Caco-2 (cell line): ENCODE measurements around the gene ENTREP3. TPM values are rescaled to one million over a fixed set of nuclear protein-coding genes. Genes with fewer than 3 reads are reported as not detected.

Experiments
- BruUV-seq: library from RNA; stranded (reverse); fragments of 400-500 nt; replicated peaks from 2 replicates; lab custom pipeline; 2021; lab: Mats Ljungman, UMichigan
- CTCF ChIA-PET: fragments of 300-600 bp; sonication (Branson Sonifier 250); formaldehyde crosslinking; loops from one replicate; lab custom pipeline; 2022; ENCODE audit warnings: antibody characterized with exemption; lab: Charles Lee
- POLR2A ChIA-PET: fragments of 300-600 bp; sonication (Branson Sonifier 250); formaldehyde crosslinking; loops from one replicate; lab custom pipeline; 2022; ENCODE audit warnings: antibody characterized with exemption; lab: Charles Lee
- DNase-seq, 2 experiments: peaks; one replicate each; pipeline versions ENCODE4 v3.0.0 to v3.0.0-alpha.2; 2020 to 2022
- H3K27me3 ChIP-seq: replicated peaks from 2 replicates; pipeline ENCODE4 v1.6.0; 2011; ENCODE audit warnings: low read length; ENCODE audit not compliant: control insufficient read depth, insufficient read depth
- H3K36me3 ChIP-seq: 2 replicates; pipeline ENCODE4 v1.5.1; 2011; ENCODE audit warnings: low read length; ENCODE audit not compliant: control insufficient read depth, insufficient read depth
- H3K4me1 ChIP-seq: fragments of 250-450 bp; sonication (Bioruptor Pico); 2 replicates; pipeline ENCODE4 v1.5.1; 2020; ENCODE audit warnings: mild to moderate bottlenecking
- H3K4me3 ChIP-seq: 2 replicates; pipeline ENCODE4 v1.5.1; 2011; ENCODE audit warnings: low read depth, mild to moderate bottlenecking, control low read depth, low read length
- H3K9me3 ChIP-seq: fragments of 250-450 bp; sonication (Bioruptor Pico); 2 replicates; pipeline ENCODE4 v1.5.1; 2020; ENCODE audit warnings: mild to moderate bottlenecking, moderate library complexity
- H3K27ac Mint-ChIP-seq: one replicate; pipeline ENCODE4 v1.8.0; 2022; ENCODE audit warnings: mixed read lengths; ENCODE audit not compliant: unreplicated experiment
- H3K27me3 Mint-ChIP-seq: one replicate; pipeline ENCODE4 v1.8.0; 2022; ENCODE audit warnings: mixed read lengths; ENCODE audit not compliant: insufficient read depth, unreplicated experiment
- H3K36me3 Mint-ChIP-seq: one replicate; pipeline ENCODE4 v1.8.0; 2022; ENCODE audit warnings: mild to moderate bottlenecking, mixed read lengths; ENCODE audit not compliant: insufficient read depth, unreplicated experiment
- H3K4me1 Mint-ChIP-seq: one replicate; pipeline ENCODE4 v1.8.0; 2022; ENCODE audit warnings: low read depth, mixed read lengths; ENCODE audit not compliant: unreplicated experiment
- H3K4me3 Mint-ChIP-seq: one replicate; pipeline ENCODE4 v1.8.0; 2022; ENCODE audit warnings: mild to moderate bottlenecking, moderate library complexity, mixed read lengths; ENCODE audit not compliant: unreplicated experiment
- H3K9me3 Mint-ChIP-seq: one replicate; pipeline ENCODE4 v1.8.0; 2022; ENCODE audit warnings: mixed read lengths; ENCODE audit not compliant: unreplicated experiment
- intact Hi-C: fragments of 100-400 bp; cut with micrococcal nuclease; formaldehyde crosslinking; loops from one replicate; pipeline ENCODE4 v1.10.0; 2022; ENCODE audit not compliant: unreplicated experiment
- total RNA-seq: library from RNA; stranded (reverse); gene quantifications from 2 replicates; pipeline ENCODE4 v1.2.3, GENCODE V29; 2022
- TF ChIP-seq, protein P1 (sequence below), 2 experiments: fragments of 200-600 bp in 1 of 2; IDR thresholded peaks; 1 replicate in 1 of 2; 2 replicates in 1 of 2; pipeline versions ENCODE4 v1.5.1 to v1.8.0; 2011 to 2022; ENCODE audit warnings: antibody characterized with exemption in 1 of 2, control low read depth in 1 of 2, inconsistent platforms in 1 of 2, low read depth in 1 of 2, low read length in 1 of 2, mild to moderate bottlenecking in 1 of 2, moderate library complexity in 1 of 2; ENCODE audit not compliant: insufficient read depth in 1 of 2, severe bottlenecking in 1 of 2, unreplicated experiment in 1 of 2

Gene ENTREP3
- total RNA-seq, 1 experiment from 2014 or later = 33.1 TPM

DNA sequence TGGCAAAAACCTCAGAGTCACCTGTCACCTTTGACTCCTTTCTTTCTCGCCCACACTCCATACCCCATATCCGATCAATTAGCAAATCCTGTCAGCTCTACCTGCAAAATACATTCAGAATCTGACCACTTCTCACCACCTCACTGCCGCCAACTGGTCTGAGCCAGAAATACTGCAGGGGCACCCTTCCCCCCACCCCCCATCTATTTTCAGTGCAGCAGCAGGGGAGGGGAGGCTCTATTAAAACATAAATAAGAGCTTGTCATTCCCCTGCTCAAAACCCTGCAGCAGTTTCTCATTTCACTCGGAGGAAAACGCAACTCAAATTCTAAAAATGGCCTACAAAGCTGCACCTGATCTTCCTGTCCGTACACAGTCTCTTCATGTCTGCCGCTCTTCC lies 42.1 kb upstream of the ENTREP3 start:
- Mint-ChIP-seq H3K4me3 (no peak overlapping the region), H3K27me3 (no peaks in the 10 kb centered on the region), H3K9me3 (no peaks in the 10 kb centered on the region), H3K4me1 (no peaks in the 10 kb centered on the region), H3K27ac (no peak overlapping the region), H3K36me3 (no peaks in the 10 kb centered on the region)
- POLR2A ChIA-PET = no interaction called here
- no peaks in the 10 kb centered on the region for H3K27me3 ChIP-seq
- no peaks in the 10 kb centered on the region for H3K9me3 ChIP-seq
- no peaks in the 10 kb centered on the region for H3K4me1 ChIP-seq
- no peak overlapping the region for H3K4me3 ChIP-seq
- intact Hi-C loops = no loop called here
- TF ChIP-seq, protein P1, sequence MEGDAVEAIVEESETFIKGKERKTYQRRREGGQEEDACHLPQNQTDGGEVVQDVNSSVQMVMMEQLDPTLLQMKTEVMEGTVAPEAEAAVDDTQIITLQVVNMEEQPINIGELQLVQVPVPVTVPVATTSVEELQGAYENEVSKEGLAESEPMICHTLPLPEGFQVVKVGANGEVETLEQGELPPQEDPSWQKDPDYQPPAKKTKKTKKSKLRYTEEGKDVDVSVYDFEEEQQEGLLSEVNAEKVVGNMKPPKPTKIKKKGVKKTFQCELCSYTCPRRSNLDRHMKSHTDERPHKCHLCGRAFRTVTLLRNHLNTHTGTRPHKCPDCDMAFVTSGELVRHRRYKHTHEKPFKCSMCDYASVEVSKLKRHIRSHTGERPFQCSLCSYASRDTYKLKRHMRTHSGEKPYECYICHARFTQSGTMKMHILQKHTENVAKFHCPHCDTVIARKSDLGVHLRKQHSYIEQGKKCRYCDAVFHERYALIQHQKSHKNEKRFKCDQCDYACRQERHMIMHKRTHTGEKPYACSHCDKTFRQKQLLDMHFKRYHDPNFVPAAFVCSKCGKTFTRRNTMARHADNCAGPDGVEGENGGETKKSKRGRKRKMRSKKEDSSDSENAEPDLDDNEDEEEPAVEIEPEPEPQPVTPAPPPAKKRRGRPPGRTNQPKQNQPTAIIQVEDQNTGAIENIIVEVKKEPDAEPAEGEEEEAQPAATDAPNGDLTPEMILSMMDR (IDR thresholded peaks at IDR 0.05; ENCODE audit: insufficient read depth in 1 of 2, low read depth in 1 of 2, low read length in 1 of 2, severe bottlenecking in 1 of 2, unreplicated experiment in 1 of 2) = no peak
- DNase-seq = no peak
- no TSS peak for BruUV-seq
- H3K36me3 ChIP-seq = no peaks in the 10 kb centered on the region
- CTCF ChIA-PET = no interaction called here

DNA sequence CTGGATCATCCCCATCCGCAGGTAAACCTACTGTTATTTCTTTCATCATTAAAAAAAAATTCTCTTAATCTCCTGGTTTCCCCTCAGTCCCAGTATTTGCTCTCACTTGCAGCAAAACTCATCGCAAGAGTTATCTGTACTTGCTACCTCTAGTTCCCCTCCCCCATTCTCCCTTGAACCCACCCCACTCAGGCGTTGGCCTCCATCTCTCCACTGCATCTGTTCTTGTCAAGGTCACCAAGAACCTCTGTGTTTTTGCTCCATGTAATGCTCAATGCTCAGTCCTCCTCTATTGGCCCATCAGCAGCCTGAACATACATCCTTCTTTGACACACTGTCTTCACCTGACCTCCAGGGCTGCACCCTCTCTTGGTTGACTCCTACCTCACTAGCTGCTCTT lies 41.4 kb upstream of the ENTREP3 start:
- H3K27me3 Mint-ChIP-seq = no peaks in the 10 kb centered on the region
- ChIA-PET POLR2A (no interaction called here), CTCF (no interaction called here)
- H3K27ac Mint-ChIP-seq = no peak overlapping the region
- intact Hi-C loops = no loop called here
- no TSS peak for BruUV-seq
- TF ChIP-seq, protein P1 (IDR thresholded peaks at IDR 0.05; ENCODE audit: insufficient read depth in 1 of 2, low read depth in 1 of 2, low read length in 1 of 2, severe bottlenecking in 1 of 2, unreplicated experiment in 1 of 2) = no peak
- no peak overlapping the region for H3K4me3 Mint-ChIP-seq
- no peaks in the 10 kb centered on the region for H3K27me3 ChIP-seq
- DNase-seq = no peak
- H3K4me3 ChIP-seq = no peak overlapping the region
- H3K9me3 ChIP-seq = no peaks in the 10 kb centered on the region
- no peaks in the 10 kb centered on the region for H3K36me3 ChIP-seq
- peaks cover under 1% of the 10 kb centered on the region for H3K36me3 Mint-ChIP-seq
- no peaks in the 10 kb centered on the region for H3K9me3 Mint-ChIP-seq
- H3K4me1 Mint-ChIP-seq = no peaks in the 10 kb centered on the region
- H3K4me1 ChIP-seq = no peaks in the 10 kb centered on the region

DNA sequence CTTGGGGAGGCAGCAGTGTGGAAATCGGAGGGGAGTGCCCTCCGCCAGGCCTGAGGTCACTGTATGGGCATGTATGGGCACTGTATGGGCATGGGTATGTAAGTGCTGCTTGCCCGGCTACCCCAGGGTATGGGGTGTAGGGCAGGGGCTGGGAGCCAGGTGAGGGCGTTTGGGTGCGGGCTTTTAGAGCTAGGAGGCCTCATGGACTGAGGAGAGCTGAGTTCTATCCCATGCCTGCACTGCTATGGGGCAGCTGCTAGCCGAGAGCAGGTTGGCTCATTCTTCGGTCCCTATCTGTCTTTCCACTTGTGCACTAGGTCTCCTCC lies 40.6 kb upstream of the ENTREP3 start:
- H3K27ac Mint-ChIP-seq = no peak overlapping the region
- Histone ChIP-seq H3K4me3 (no peak overlapping the region), H3K4me1 (no peaks in the 10 kb centered on the region), H3K27me3 (no peaks in the 10 kb centered on the region), H3K9me3 (no peaks in the 10 kb centered on the region), H3K36me3 (no peaks in the 10 kb centered on the region)
- no peaks in the 10 kb centered on the region for H3K9me3 Mint-ChIP-seq
- H3K36me3 Mint-ChIP-seq = peaks cover 4% of the 10 kb centered on the region
- TF ChIP-seq, protein P1 (IDR thresholded peaks at IDR 0.05; ENCODE audit: insufficient read depth in 1 of 2, low read depth in 1 of 2, low read length in 1 of 2, severe bottlenecking in 1 of 2, unreplicated experiment in 1 of 2) = no peak
- no peak for DNase-seq
- BruUV-seq = no TSS peak
- H3K4me1 Mint-ChIP-seq = no peaks in the 10 kb centered on the region
- no peak overlapping the region for H3K4me3 Mint-ChIP-seq
- H3K27me3 Mint-ChIP-seq = no peaks in the 10 kb centered on the region
- ChIA-PET CTCF (no interaction called here), POLR2A (no interaction called here)
- intact Hi-C loops = no loop called here
